ENCODE data around the gene MAPK10.

DNA sequence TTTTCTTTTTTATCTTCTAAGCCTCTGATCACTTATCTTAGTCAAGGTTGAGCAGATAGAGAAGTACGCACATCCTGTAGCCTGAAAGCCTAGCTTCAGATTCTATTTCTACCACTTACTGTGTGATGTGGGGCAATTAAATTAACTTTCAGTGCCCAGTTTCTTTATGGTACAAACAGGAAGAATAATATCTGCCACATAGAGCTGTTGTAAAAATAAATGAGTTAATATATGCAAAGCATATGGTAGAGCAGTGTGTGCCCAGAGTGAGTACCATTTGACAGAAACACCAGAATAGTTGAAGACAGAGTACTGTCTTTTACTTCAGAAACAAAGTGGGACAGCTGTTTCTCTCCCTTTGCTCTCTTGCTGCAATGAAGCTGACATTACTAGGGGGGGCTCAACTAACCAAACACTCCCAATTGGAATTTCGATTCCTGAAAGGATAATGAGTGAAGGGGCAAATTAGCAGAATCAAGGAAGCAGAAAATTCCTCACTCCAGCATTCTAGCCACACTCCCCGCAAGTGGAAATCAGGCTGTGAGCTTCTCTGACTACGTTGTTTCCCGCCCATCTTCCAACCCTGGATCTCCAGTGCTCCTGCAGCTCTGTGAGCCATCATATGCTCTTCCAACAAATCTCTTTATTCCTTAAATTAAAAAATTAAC, 80.4 kb downstream of the MAPK10 start:
- TF ChIP-seq, protein P1, sequence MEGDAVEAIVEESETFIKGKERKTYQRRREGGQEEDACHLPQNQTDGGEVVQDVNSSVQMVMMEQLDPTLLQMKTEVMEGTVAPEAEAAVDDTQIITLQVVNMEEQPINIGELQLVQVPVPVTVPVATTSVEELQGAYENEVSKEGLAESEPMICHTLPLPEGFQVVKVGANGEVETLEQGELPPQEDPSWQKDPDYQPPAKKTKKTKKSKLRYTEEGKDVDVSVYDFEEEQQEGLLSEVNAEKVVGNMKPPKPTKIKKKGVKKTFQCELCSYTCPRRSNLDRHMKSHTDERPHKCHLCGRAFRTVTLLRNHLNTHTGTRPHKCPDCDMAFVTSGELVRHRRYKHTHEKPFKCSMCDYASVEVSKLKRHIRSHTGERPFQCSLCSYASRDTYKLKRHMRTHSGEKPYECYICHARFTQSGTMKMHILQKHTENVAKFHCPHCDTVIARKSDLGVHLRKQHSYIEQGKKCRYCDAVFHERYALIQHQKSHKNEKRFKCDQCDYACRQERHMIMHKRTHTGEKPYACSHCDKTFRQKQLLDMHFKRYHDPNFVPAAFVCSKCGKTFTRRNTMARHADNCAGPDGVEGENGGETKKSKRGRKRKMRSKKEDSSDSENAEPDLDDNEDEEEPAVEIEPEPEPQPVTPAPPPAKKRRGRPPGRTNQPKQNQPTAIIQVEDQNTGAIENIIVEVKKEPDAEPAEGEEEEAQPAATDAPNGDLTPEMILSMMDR (IDR thresholded peaks at IDR 0.05 in 4 of 5, conservative IDR thresholded peaks at IDR 0.05 in 1 of 5): no peak
- TF ChIP-seq POLR2A (IDR thresholded peaks at IDR 0.05): no peak
